Kidney (tissue), 14 donors: ENCODE results near the gene NEK4. TPM values are rescaled to one million over a fixed set of nuclear protein-coding genes. Genes with fewer than 3 reads are reported as not detected.
A peak's percentile ranks its signal among the peaks of the same experiment; 100 is the strongest.

Experiments used
- DNase-seq, 5 donors: peaks; one replicate each; pipeline ENCODE4 v3.0.0-alpha.2; 2013 to 2020
- FAIRE-seq: peaks from 2 replicates; lab custom pipeline; 2012; peaks lifted over from hg19 to GRCh38; lab: Jason Lieb, UNC
- H3K27ac ChIP-seq, 2 donors: one replicate each; pipeline ENCODE4 v1.7.0; 2013; ENCODE audit warnings: low read depth in 2 of 2, low read length in 2 of 2, inconsistent platforms in 1 of 2
- H3K27me3 ChIP-seq: one replicate; pipeline ENCODE4 v1.7.1; 2013; ENCODE audit warnings: low read length, inconsistent platforms; ENCODE audit not compliant: control insufficient read depth, insufficient read depth
- H3K36me3 ChIP-seq, 3 donors: one replicate each; pipeline versions ENCODE4 v1.7.0 to v1.7.1; 2013; ENCODE audit warnings: low read length in 3 of 3, control low read depth in 1 of 3, inconsistent platforms in 1 of 3; ENCODE audit not compliant: insufficient read depth in 3 of 3, control insufficient read depth in 2 of 3
- H3K4me1 ChIP-seq, 3 donors: one replicate each; pipeline versions ENCODE4 v1.7.0 to v1.7.1; 2013; ENCODE audit warnings: low read length in 3 of 3, inconsistent platforms in 1 of 3, low read depth in 1 of 3; ENCODE audit not compliant: control insufficient read depth in 2 of 3, insufficient read depth in 2 of 3
- H3K4me3 ChIP-seq, 3 donors: one replicate each; pipeline versions ENCODE4 v1.7.0 to v1.8.1; 2013; ENCODE audit warnings: low read length in 3 of 3, control low read depth in 1 of 3, inconsistent platforms in 1 of 3
- H3K9ac ChIP-seq, 3 donors: one replicate each; pipeline versions ENCODE4 v1.7.0 to v1.7.1; 2013; ENCODE audit warnings: low read length in 3 of 3, control low read depth in 1 of 3, inconsistent platforms in 1 of 3
- H3K9me3 ChIP-seq, 3 donors: one replicate each; pipeline versions ENCODE4 v1.7.0 to v1.7.1; 2013; ENCODE audit warnings: low read length in 3 of 3, control low read depth in 1 of 3, inconsistent platforms in 1 of 3; ENCODE audit not compliant: control insufficient read depth in 2 of 3, insufficient read depth in 1 of 3
- CTCF ChIP-seq: IDR thresholded peaks from 3 replicates; pipeline ENCODE4 v1.5.1; 2012; ENCODE audit warnings: mild to moderate bottlenecking, moderate library complexity, borderline replicate concordance; ENCODE audit not compliant: insufficient read depth; ENCODE audit errors: extremely low read depth
- intact Hi-C: fragments of 100-400 bp; cut with DNase I; formaldehyde crosslinking; loops from one replicate; pipeline ENCODE4 v1.11.1; 2022
- polyA plus RNA-seq: library from polyadenylated mRNA; stranded (reverse); fragments of 350-450 nt; fragmentation: Illumina TruSeq; extraction: RNeasy Lipid Tissue Mini Kit (QIAGEN cat#74804); gene quantifications from one replicate; pipeline ENCODE4 v1.2.3, GENCODE V29; 2014; ENCODE audit warnings: low read depth, low replicate concordance; ENCODE audit not compliant: insufficient read depth
- total RNA-seq: library from RNA; stranded (reverse); fragmentation: NEBNext Ultra II Directional; extraction: Animal tissue kit (Norgen Biotek cat#: 25700); gene quantifications from one replicate; pipeline ENCODE4 v1.2.1, GENCODE V29; 2021
- donor health status: control.
- donor health status: control.
- donor health status: control.
- donor health status: control.
- donor health status: control.
- donor health status: DM: yes; HTN: yes; CAD: no.
- donor health status: Normal renal cell carcinoma (clear cell type).

The NEK4 gene
- total and polyA plus RNA-seq, 2 donors from 2014 or later, result 5.5 to 27.9 TPM

- DNase-seq (peak; percentile 95 to 99 (median 97)), FAIRE-seq (no peak)
- Histone ChIP-seq H3K9me3 (no peaks in the 10 kb centered on the region), H3K27me3 (no peaks in the 10 kb centered on the region), H3K4me3 (peak within 1 kb of the TSS; percentile 93 to 94 (median 93)), H3K9ac (peak within 1 kb of the TSS; percentile 84 to 89 (median 85)), H3K27ac (peak within 1 kb of the TSS; percentile 96 to 98), H3K36me3 (peaks cover 27 to 37% (median 29%) of the 10 kb centered on the region in 3 donors), H3K4me1 (peaks cover 4 to 28% (median 20%) of the 10 kb centered on the region in 3 donors)
- intact Hi-C loops, result no loop called here
- no peak for TF ChIP-seq CTCF
Measured at GRCh38 chr3:52685709-52686691, 84.7 kb downstream of the NEK4 start, which contains the start of the genes GNL3 and PBRM1. Gene GNL3, plus strand, starts transcription at chr3:52686032. Its CDS starts 61 bp downstream, at chr3:52686093. Gene PBRM1, minus strand, starts transcription at chr3:52685913.

- peaks cover 4 to 28% (median 20%) of the 10 kb centered on the region in 3 donors for H3K4me1 ChIP-seq
- intact Hi-C loops, result no loop called here
Measured at GRCh38 chr3:52685285-52685708, 85.4 kb downstream of the NEK4 start.

GRCh38 chr3:52684184-52684583 lies 86.6 kb downstream of the NEK4 start:
- intact Hi-C loops, result no loop called here

More at GRCh38 chr3:52685285-52685708, 85.4 kb downstream of the NEK4 start:
- no peaks in the 10 kb centered on the region for H3K9me3 ChIP-seq
- H3K27ac ChIP-seq, result peak overlapping the region; percentile 96 to 98
- FAIRE-seq (no peak), DNase-seq (peak; percentile 82 to 92 (median 88))
- H3K36me3 ChIP-seq, result peaks cover 24 to 31% (median 25%) of the 10 kb centered on the region in 3 donors
- peak overlapping the region; percentile 90 to 93 (median 93) for H3K4me3 ChIP-seq
- H3K9ac ChIP-seq, result peak overlapping the region; percentile 84 to 89 (median 85)
- TF ChIP-seq CTCF, result no peak
- H3K27me3 ChIP-seq, result no peaks in the 10 kb centered on the region

More at GRCh38 chr3:52684184-52684583, 86.6 kb downstream of the NEK4 start:
- Histone ChIP-seq H3K36me3 (peaks cover 16 to 31% (median 21%) of the 10 kb centered on the region in 3 donors), H3K27me3 (no peaks in the 10 kb centered on the region), H3K27ac (no peak overlapping the region), H3K9ac (no peak overlapping the region), H3K4me1 (peaks cover 4 to 28% (median 22%) of the 10 kb centered on the region in 3 donors), H3K4me3 (peak overlapping the region in 2 of 3 donors; percentile 90 to 93), H3K9me3 (no peaks in the 10 kb centered on the region)
- FAIRE-seq (no peak), DNase-seq (no peak)
- no peak for TF ChIP-seq CTCF
